Smooth muscle cell of the umbilical artery (primary cell): ENCODE measurements around the gene PCYT2. TPM values are rescaled to one million over a fixed set of nuclear protein-coding genes. Genes with fewer than 3 reads are reported as not detected.

Source experiments
- total RNA-seq: library from RNA; depleted of rRNA; stranded (reverse); fragments of >200 nt; gene quantifications from 2 replicates; pipeline ENCODE4 v1.2.3, GENCODE V29; 2014

The PCYT2 gene
- total RNA-seq = 50.5 and 52.1 TPM in 2 replicates

GRCh38 chr17:81911277-81911961 is at the start of gene PCYT2:
Gene PCYT2, minus strand, starts transcription at chr17:81911399. Its CDS starts 44 bp downstream, at chr17:81911355.

GRCh38 chr17:81947189-81947588 is 36.0 kb upstream of the PCYT2 start, which contains the start of gene MYADML2:
Gene MYADML2, minus strand, starts transcription at chr17:81947233. Its CDS starts 5,492 bp downstream, at chr17:81941741.

GRCh38 chr17:81927653-81928543 is 16.7 kb upstream of the PCYT2 start, which contains the start of gene MAFG:
Gene MAFG, minus strand, starts transcription at chr17:81927735. Its CDS starts 4,550 bp downstream, at chr17:81923185.

GRCh38 chr17:81917565-81918332 is 6.5 kb upstream of the PCYT2 start, which contains the start of gene SIRT7:
Gene SIRT7, minus strand, starts transcription at chr17:81918176. Its CDS starts 45 bp downstream, at chr17:81918131.

GRCh38 chr17:81902023-81902652 is 9.1 kb downstream of the PCYT2 start, which contains the start of gene NPB:
Gene NPB, plus strand, starts transcription at chr17:81902238. Its CDS starts 40 bp downstream, at chr17:81902278.

GRCh38 chr17:81870981-81871386 is 40.2 kb downstream of the PCYT2 start, which contains the start of gene ARHGDIA:
Gene ARHGDIA, minus strand, starts transcription at chr17:81871337. Its CDS starts 1,407 bp downstream, at chr17:81869930.

GRCh38 chr17:81859906-81860755 is 51.1 kb downstream of the PCYT2 start, which contains the start of gene P4HB:
Gene P4HB, minus strand, starts transcription at chr17:81860535. Its CDS starts 64 bp downstream, at chr17:81860471.

Other genes starting within 250 kb of the PCYT2 start
- gene OXLD1, start 244.8 kb downstream of the PCYT2 start, total RNA-seq = 18.4 and 37.1 TPM in 2 replicates
- 5.3 and 11.0 TPM in 2 replicates for gene CCDC137, start 244.7 kb downstream of the PCYT2 start, total RNA-seq
- 17.8 and 19.4 TPM in 2 replicates for gene ARL16, start 227.6 kb downstream of the PCYT2 start, total RNA-seq
- gene HGS, start 227.4 kb downstream of the PCYT2 start, total RNA-seq = 73.6 and 138 TPM in 2 replicates
- gene MRPL12, start 208.0 kb downstream of the PCYT2 start, total RNA-seq = 4.2 and 7.8 TPM in 2 replicates
- 8.0 and 10.5 TPM in 2 replicates for gene SLC25A10, start 199.1 kb downstream of the PCYT2 start, total RNA-seq
- not detected in 2 replicates for gene GCGR, start 107.2 kb downstream of the PCYT2 start, total RNA-seq
- gene MCRIP1, start 78.1 kb downstream of the PCYT2 start, total RNA-seq = 82.5 and 97.7 TPM in 2 replicates
- gene PPP1R27, start 76.3 kb downstream of the PCYT2 start, total RNA-seq = 0.09 TPM in 1 of 2 replicates, not detected in the other
- 2,852 and 4,180 TPM in 2 replicates for gene P4HB, start 50.9 kb downstream of the PCYT2 start, total RNA-seq
- gene ARHGDIA, start 40.1 kb downstream of the PCYT2 start, total RNA-seq = 120 and 379 TPM in 2 replicates
- 76.3 and 110 TPM in 2 replicates for gene ALYREF, start 19.8 kb downstream of the PCYT2 start, total RNA-seq
- gene ANAPC11, start 19.7 kb downstream of the PCYT2 start, total RNA-seq = 84.9 and 198 TPM in 2 replicates
- 0.51 and 1.5 TPM in 2 replicates for gene NPB, start 9.2 kb downstream of the PCYT2 start, total RNA-seq
- gene SIRT7, start 6.8 kb upstream of the PCYT2 start, total RNA-seq = 13.1 and 20.2 TPM in 2 replicates
- gene MAFG, start 16.3 kb upstream of the PCYT2 start, total RNA-seq = 28.2 and 32.5 TPM in 2 replicates
- gene PYCR1, start 25.9 kb upstream of the PCYT2 start, total RNA-seq = 245 and 274 TPM in 2 replicates
- gene MYADML2, start 35.8 kb upstream of the PCYT2 start, total RNA-seq = under 0.01 TPM in 1 of 2 replicates, not detected in the other
- gene NOTUM, start 49.8 kb upstream of the PCYT2 start, total RNA-seq = 0.14 TPM in 1 of 2 replicates, not detected in the other
- gene ASPSCR1, start 66.2 kb upstream of the PCYT2 start, total RNA-seq = 21.4 and 28.8 TPM in 2 replicates
- 11.3 and 17.7 TPM in 2 replicates for gene CENPX, start 111.5 kb upstream of the PCYT2 start, total RNA-seq
- 10.1 and 13.3 TPM in 2 replicates for gene LRRC45, start 111.9 kb upstream of the PCYT2 start, total RNA-seq
- 19.0 and 25.3 TPM in 2 replicates for gene RAC3, start 120.3 kb upstream of the PCYT2 start, total RNA-seq
- gene DCXR, start 126.3 kb upstream of the PCYT2 start, total RNA-seq = 30.7 and 48.7 TPM in 2 replicates
- gene RFNG, start 140.4 kb upstream of the PCYT2 start, total RNA-seq = 47.5 and 67.4 TPM in 2 replicates
- gene GPS1, start 140.5 kb upstream of the PCYT2 start, total RNA-seq = 90.3 and 111 TPM in 2 replicates
- 55.2 and 65.6 TPM in 2 replicates for gene DUS1L, start 154.4 kb upstream of the PCYT2 start, total RNA-seq
- 104 and 307 TPM in 2 replicates for gene FASN, start 186.8 kb upstream of the PCYT2 start, total RNA-seq